Upper lobe of left lung (tissue), 4 donors: ENCODE measurements around the gene PTPRM.

ENCODE experiments used
- POLR2AphosphoS5 ChIP-seq, 2 donors: sonication (generic); formaldehyde crosslinking; IDR thresholded peaks; one replicate each; pipeline ENCODE4 v1.5.1; 2017; ENCODE audit warnings: antibody characterized with exemption in 2 of 2
- TF ChIP-seq, protein P1 (sequence below), 6 experiments: fragments of 450-650 bp in 4 of 6; fragments of 200-600 bp in 2 of 6; sonication (generic) in 2 of 6; IDR thresholded peaks; one replicate each; pipeline ENCODE4 v1.5.1; 2016 to 2019; ENCODE audit warnings: antibody characterized with exemption in 6 of 6

DNA sequence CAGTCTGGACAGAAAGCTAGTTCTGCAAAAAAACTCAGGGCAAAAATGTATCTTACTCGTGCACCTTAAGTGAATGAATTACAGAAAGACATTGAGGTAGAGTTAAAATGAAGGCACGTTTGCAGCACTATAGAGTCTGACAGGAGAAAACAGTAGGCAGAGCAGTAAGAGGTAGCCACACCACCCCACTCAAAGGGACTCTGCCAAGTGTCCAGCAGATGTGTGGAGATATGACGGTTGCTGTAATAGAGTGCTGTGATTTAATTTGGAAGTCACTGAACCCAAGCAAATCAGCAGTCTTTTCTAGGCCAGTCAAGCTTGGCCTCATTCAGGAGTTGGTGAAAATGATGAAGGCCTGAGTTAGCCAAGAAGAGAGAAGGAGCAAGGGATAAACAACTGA lies 464.4 kb downstream of the PTPRM start:
- TF ChIP-seq, protein P1, sequence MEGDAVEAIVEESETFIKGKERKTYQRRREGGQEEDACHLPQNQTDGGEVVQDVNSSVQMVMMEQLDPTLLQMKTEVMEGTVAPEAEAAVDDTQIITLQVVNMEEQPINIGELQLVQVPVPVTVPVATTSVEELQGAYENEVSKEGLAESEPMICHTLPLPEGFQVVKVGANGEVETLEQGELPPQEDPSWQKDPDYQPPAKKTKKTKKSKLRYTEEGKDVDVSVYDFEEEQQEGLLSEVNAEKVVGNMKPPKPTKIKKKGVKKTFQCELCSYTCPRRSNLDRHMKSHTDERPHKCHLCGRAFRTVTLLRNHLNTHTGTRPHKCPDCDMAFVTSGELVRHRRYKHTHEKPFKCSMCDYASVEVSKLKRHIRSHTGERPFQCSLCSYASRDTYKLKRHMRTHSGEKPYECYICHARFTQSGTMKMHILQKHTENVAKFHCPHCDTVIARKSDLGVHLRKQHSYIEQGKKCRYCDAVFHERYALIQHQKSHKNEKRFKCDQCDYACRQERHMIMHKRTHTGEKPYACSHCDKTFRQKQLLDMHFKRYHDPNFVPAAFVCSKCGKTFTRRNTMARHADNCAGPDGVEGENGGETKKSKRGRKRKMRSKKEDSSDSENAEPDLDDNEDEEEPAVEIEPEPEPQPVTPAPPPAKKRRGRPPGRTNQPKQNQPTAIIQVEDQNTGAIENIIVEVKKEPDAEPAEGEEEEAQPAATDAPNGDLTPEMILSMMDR (IDR thresholded peaks at IDR 0.05): no peak
- TF ChIP-seq POLR2AphosphoS5 (IDR thresholded peaks at IDR 0.05): no peak
